ENCODE measurements around the gene CISD1.

CISD1 gene

DNA sequence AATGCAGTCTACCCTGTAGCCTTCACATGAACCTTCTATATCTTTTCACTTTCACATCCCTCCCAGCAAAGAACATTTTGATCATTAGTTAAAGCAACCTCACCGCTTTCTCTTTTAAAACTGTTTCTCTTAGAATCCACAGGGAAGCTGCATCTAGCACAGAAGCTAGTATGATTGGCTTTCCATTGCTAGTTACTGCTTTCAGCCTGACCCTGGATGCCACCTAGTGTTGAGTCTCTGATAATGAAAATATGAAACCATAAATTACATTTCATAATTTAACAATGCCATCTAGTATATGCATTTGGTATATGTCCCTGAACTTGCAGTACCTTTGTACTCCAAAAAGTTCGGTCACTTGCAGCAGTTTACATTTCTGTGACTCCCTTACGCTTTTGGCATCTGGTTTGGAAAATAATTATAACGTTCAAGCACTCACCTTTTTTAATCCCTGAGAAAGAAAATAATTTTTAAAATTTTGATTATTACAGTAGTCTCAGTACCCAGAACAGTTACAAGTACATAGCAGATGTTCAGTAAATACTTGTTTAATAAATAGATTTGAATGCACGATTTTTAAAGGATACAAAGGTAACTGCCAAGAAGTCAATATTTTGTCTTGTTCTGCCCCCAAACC lies 22.7 kb downstream of the CISD1 start:
- no peaks in the 10 kb centered on the region for H3K4me1 ChIP-seq (ENCODE audit: control extremely low read depth in 1 of 4, control insufficient read depth in 4 of 4, insufficient read depth in 4 of 4, low read length in 3 of 4)
- no peak overlapping the region for H3K27ac ChIP-seq (ENCODE audit: insufficient read depth in 1 of 2, low read depth in 1 of 2, low read length in 2 of 2, poor library complexity in 1 of 2, severe bottlenecking in 2 of 2)
- POLR2A ChIA-PET: no interaction called here
- peak; percentile 57 to 74 (median 68) for DNase-seq
- no peaks in the 10 kb centered on the region for H3K36me3 ChIP-seq (ENCODE audit: control insufficient read depth in 4 of 4, insufficient read depth in 4 of 4, low read length in 3 of 4)
- no peak overlapping the region for H3K4me3 ChIP-seq (ENCODE audit: control insufficient read depth in 1 of 7, extremely low read depth in 1 of 7, insufficient read depth in 4 of 7, low read depth in 2 of 7, low read length in 6 of 7)
- CTCF ChIA-PET: interaction anchor here (1.1 to 7.7 kb wide), 14 partner anchors 9 to 139 kb away, joined by 3 to 143 read pairs (median 6); partner anchors contain the start of gene CISD1
- no peaks in the 10 kb centered on the region for H3K9me3 ChIP-seq (ENCODE audit: control extremely low read depth in 1 of 5, control insufficient read depth in 4 of 5, insufficient read depth in 2 of 5, low read depth in 1 of 5, low read length in 4 of 5)
- WGBS (ENCODE audit: insufficient coverage): 74% methylated on average over 3 of the region's 5 CpGs
- H3K27me3 ChIP-seq (replicated peaks in 2 of 5; ENCODE audit: control insufficient read depth in 4 of 5, insufficient read depth in 5 of 5, low read length in 4 of 5): no peaks in the 10 kb centered on the region

DNA sequence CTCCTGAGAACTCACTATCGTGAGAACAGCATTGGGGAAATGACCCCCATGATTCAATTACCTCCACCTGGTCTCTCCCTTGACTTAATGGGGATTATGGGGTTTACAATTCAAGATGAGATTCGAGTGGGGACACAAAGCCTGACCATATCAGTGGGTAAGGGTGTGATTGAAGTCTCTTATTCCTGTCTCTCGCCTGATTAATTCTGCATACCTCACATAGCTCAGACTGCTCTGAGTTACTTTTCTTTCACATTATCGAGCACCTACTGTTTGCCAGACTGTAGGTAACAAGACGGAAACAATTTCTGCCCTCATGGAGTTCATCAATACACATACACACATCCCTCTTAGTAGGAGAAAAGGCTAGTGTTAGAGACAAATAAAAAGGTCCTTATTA lies 25.0 kb downstream of the CISD1 start:
- H3K27me3 ChIP-seq (replicated peaks in 2 of 5; ENCODE audit: control insufficient read depth in 4 of 5, insufficient read depth in 5 of 5, low read length in 4 of 5): no peaks in the 10 kb centered on the region
- H3K4me3 ChIP-seq (ENCODE audit: control insufficient read depth in 1 of 7, extremely low read depth in 1 of 7, insufficient read depth in 4 of 7, low read depth in 2 of 7, low read length in 6 of 7): no peak overlapping the region
- no peaks in the 10 kb centered on the region for H3K36me3 ChIP-seq (ENCODE audit: control insufficient read depth in 4 of 4, insufficient read depth in 4 of 4, low read length in 3 of 4)
- H3K9me3 ChIP-seq (ENCODE audit: control extremely low read depth in 1 of 5, control insufficient read depth in 4 of 5, insufficient read depth in 2 of 5, low read depth in 1 of 5, low read length in 4 of 5): no peaks in the 10 kb centered on the region
- H3K4me1 ChIP-seq (ENCODE audit: control extremely low read depth in 1 of 4, control insufficient read depth in 4 of 4, insufficient read depth in 4 of 4, low read length in 3 of 4): peaks cover 0 to under 1% (median 0%) of the 10 kb centered on the region in 4 experiments
- CTCF ChIA-PET: interaction anchor here (0.9 to 7.7 kb wide), 3 partner anchors 116 to 139 kb away, joined by 3 to 143 read pairs (median 3); no protein-coding TSS in a partner anchor
- no peak for DNase-seq
- no peak overlapping the region for H3K27ac ChIP-seq (ENCODE audit: insufficient read depth in 1 of 2, low read depth in 1 of 2, low read length in 2 of 2, poor library complexity in 1 of 2, severe bottlenecking in 2 of 2)
- POLR2A ChIA-PET: no interaction called here
- 60% methylated on average over 2 of the region's 5 CpGs for WGBS (ENCODE audit: insufficient coverage)

DNA sequence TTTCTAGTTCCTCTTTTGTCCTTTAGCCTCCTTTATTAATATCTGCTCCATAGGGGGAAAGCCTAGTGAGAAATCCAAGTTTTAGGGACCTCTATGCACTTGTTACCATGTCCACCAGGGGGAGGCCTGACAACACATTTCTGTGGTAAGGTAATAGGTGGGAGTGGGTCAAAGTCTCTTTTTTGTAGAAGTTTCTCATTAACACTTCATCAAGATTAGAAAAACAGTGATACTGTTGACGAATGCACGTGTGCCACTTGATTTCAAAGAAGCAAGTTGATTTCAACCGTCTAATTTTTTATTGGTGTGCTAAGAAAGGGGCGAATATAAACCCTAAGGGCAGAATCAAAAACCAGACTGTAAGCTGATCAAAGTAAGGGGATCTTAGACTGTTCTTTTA lies 30.6 kb downstream of the CISD1 start:
- H3K27ac ChIP-seq (ENCODE audit: insufficient read depth in 1 of 2, low read depth in 1 of 2, low read length in 2 of 2, poor library complexity in 1 of 2, severe bottlenecking in 2 of 2): no peak overlapping the region
- ChIA-PET POLR2A (no interaction called here), CTCF (interaction anchor here (0.7 to 4.4 kb wide), 30 partner anchors 9 to 226 kb away, joined by 3 to 27 read pairs (median 4); partner anchors contain the start of genes CISD1 and TFAM)
- no peaks in the 10 kb centered on the region for H3K9me3 ChIP-seq (ENCODE audit: control extremely low read depth in 1 of 5, control insufficient read depth in 4 of 5, insufficient read depth in 2 of 5, low read depth in 1 of 5, low read length in 4 of 5)
- H3K36me3 ChIP-seq (ENCODE audit: control insufficient read depth in 4 of 4, insufficient read depth in 4 of 4, low read length in 3 of 4): no peaks in the 10 kb centered on the region
- H3K4me1 ChIP-seq (ENCODE audit: control extremely low read depth in 1 of 4, control insufficient read depth in 4 of 4, insufficient read depth in 4 of 4, low read length in 3 of 4): peaks cover 0 to 6% (median 0%) of the 10 kb centered on the region in 4 experiments
- DNase-seq: peak; percentile 82 to 92 (median 90)
- H3K27me3 ChIP-seq (replicated peaks in 2 of 5; ENCODE audit: control insufficient read depth in 4 of 5, insufficient read depth in 5 of 5, low read length in 4 of 5): peaks cover 0 to 3% (median 0%) of the 10 kb centered on the region in 5 experiments
- 13% methylated on average over 3 of the region's 4 CpGs for WGBS (ENCODE audit: insufficient coverage)
- H3K4me3 ChIP-seq (ENCODE audit: control insufficient read depth in 1 of 7, extremely low read depth in 1 of 7, insufficient read depth in 4 of 7, low read depth in 2 of 7, low read length in 6 of 7): no peak overlapping the region

DNA sequence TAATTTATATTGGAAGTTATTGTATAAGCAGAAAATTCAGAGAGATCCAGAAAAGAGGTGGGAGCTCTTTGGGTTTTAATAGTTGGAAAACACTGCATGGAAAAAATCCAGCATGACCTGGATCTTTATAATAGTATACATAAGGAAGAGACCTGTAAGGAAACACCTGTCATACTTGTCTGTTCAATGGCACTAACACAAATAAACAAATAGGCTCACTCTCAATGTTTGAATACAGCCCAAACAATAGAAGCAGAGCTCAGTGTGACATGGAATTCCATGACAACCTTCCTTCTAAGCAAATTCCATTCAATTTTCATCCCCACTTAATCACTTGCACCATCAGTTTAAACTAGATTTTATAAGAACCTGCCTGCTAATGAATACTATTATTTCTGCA lies 31.7 kb downstream of the CISD1 start:
- POLR2A ChIA-PET: no interaction called here

DNA sequence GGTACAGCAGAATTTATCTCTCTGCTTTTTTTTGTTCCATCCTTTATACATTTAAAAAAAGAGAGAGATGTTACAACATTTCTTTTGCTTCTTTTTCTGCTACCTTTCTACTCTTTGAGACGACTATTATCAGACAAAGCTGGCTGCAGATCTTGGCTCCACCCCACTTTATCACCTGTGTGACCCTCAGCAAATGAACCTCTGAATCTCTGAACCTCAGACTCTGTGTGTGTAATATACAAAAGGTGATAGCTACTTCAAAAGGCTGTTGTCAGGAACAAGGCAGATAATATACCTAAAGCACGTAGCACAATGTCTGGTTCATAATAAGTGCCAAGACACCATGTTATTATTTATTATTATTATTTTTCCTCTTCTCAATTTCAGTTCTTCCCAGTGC lies 33.3 kb downstream of the CISD1 start:
- H3K27me3 ChIP-seq (replicated peaks in 2 of 5; ENCODE audit: control insufficient read depth in 4 of 5, insufficient read depth in 5 of 5, low read length in 4 of 5): peaks cover 0 to 3% (median 0%) of the 10 kb centered on the region in 5 experiments
- POLR2A ChIA-PET: no interaction called here
- WGBS (ENCODE audit: insufficient coverage): 80% methylated on average over 1 of the region's 2 CpGs
- no peak for DNase-seq
- CTCF ChIA-PET: interaction anchor here (0.6 to 4.4 kb wide), 5 partner anchors 11 to 293 kb away, joined by 4 to 27 read pairs (median 15); partner anchors contain the start of gene TFAM
- H3K4me3 ChIP-seq (ENCODE audit: control insufficient read depth in 1 of 7, extremely low read depth in 1 of 7, insufficient read depth in 4 of 7, low read depth in 2 of 7, low read length in 6 of 7): no peak overlapping the region
- no peaks in the 10 kb centered on the region for H3K9me3 ChIP-seq (ENCODE audit: control extremely low read depth in 1 of 5, control insufficient read depth in 4 of 5, insufficient read depth in 2 of 5, low read depth in 1 of 5, low read length in 4 of 5)
- no peaks in the 10 kb centered on the region for H3K36me3 ChIP-seq (ENCODE audit: control insufficient read depth in 4 of 4, insufficient read depth in 4 of 4, low read length in 3 of 4)
- peaks cover 0 to 6% (median 0%) of the 10 kb centered on the region in 4 experiments for H3K4me1 ChIP-seq (ENCODE audit: control extremely low read depth in 1 of 4, control insufficient read depth in 4 of 4, insufficient read depth in 4 of 4, low read length in 3 of 4)
- no peak overlapping the region for H3K27ac ChIP-seq (ENCODE audit: insufficient read depth in 1 of 2, low read depth in 1 of 2, low read length in 2 of 2, poor library complexity in 1 of 2, severe bottlenecking in 2 of 2)

More for the DNA sequence above, 31.7 kb downstream of the CISD1 start:
- H3K27me3 ChIP-seq (replicated peaks in 2 of 5; ENCODE audit: control insufficient read depth in 4 of 5, insufficient read depth in 5 of 5, low read length in 4 of 5): peaks cover 0 to 3% (median 0%) of the 10 kb centered on the region in 5 experiments
- H3K36me3 ChIP-seq (ENCODE audit: control insufficient read depth in 4 of 4, insufficient read depth in 4 of 4, low read length in 3 of 4): no peaks in the 10 kb centered on the region
- H3K4me1 ChIP-seq (ENCODE audit: control extremely low read depth in 1 of 4, control insufficient read depth in 4 of 4, insufficient read depth in 4 of 4, low read length in 3 of 4): peaks cover 0 to 6% (median 0%) of the 10 kb centered on the region in 4 experiments
- no peak overlapping the region for H3K4me3 ChIP-seq (ENCODE audit: control insufficient read depth in 1 of 7, extremely low read depth in 1 of 7, insufficient read depth in 4 of 7, low read depth in 2 of 7, low read length in 6 of 7)
- CTCF ChIA-PET: interaction anchor here (1.0 to 4.4 kb wide), 12 partner anchors 10 to 148 kb away, joined by 3 to 27 read pairs (median 5); partner anchors contain the start of gene TFAM
- DNase-seq: no peak
- no peaks in the 10 kb centered on the region for H3K9me3 ChIP-seq (ENCODE audit: control extremely low read depth in 1 of 5, control insufficient read depth in 4 of 5, insufficient read depth in 2 of 5, low read depth in 1 of 5, low read length in 4 of 5)
- H3K27ac ChIP-seq (ENCODE audit: insufficient read depth in 1 of 2, low read depth in 1 of 2, low read length in 2 of 2, poor library complexity in 1 of 2, severe bottlenecking in 2 of 2): no peak overlapping the region

DNA sequence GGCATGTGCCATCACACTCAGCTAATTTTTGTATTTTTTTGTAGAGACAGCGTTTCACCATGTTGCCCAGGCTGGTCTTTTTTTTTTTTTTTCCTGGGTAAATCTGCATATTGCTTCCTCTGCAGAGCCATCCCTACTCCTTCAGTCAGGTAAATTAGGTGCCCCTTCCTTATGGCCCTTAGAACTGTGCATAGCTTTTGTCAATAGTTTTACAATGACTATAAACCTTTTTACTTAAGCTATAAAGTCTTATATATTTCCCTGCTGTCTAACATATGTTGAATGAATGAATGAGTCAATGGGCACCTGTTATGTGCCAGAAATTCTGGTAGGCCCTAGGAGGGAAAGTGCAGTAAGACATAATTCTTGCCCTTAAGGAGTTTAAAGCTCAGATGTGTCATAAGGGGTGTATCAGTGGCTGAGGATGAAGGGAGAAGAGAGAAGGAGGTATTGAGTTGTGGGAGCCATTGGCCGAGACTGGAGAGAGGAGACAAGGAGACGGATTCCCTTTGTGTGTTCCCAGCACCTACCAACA lies 35.2 kb downstream of the CISD1 start:
- no peaks in the 10 kb centered on the region for H3K36me3 ChIP-seq (ENCODE audit: control insufficient read depth in 4 of 4, insufficient read depth in 4 of 4, low read length in 3 of 4)
- POLR2A ChIA-PET: no interaction called here
- no peak for DNase-seq
- H3K27ac ChIP-seq (ENCODE audit: insufficient read depth in 1 of 2, low read depth in 1 of 2, low read length in 2 of 2, poor library complexity in 1 of 2, severe bottlenecking in 2 of 2): no peak overlapping the region
- H3K27me3 ChIP-seq (replicated peaks in 2 of 5; ENCODE audit: control insufficient read depth in 4 of 5, insufficient read depth in 5 of 5, low read length in 4 of 5): peaks cover 0 to 3% (median 0%) of the 10 kb centered on the region in 5 experiments
- no peak overlapping the region for H3K4me3 ChIP-seq (ENCODE audit: control insufficient read depth in 1 of 7, extremely low read depth in 1 of 7, insufficient read depth in 4 of 7, low read depth in 2 of 7, low read length in 6 of 7)
- WGBS (ENCODE audit: insufficient coverage): 90% methylated on average over 1 of the region's 3 CpGs
- CTCF ChIA-PET: interaction anchor here (0.6 to 1.3 kb wide), 6 partner anchors 13 to 124 kb away, joined by 3 to 4 read pairs (median 3); no protein-coding TSS in a partner anchor
- H3K9me3 ChIP-seq (ENCODE audit: control extremely low read depth in 1 of 5, control insufficient read depth in 4 of 5, insufficient read depth in 2 of 5, low read depth in 1 of 5, low read length in 4 of 5): no peaks in the 10 kb centered on the region
- peaks cover 0 to 4% (median 0%) of the 10 kb centered on the region in 4 experiments for H3K4me1 ChIP-seq (ENCODE audit: control extremely low read depth in 1 of 4, control insufficient read depth in 4 of 4, insufficient read depth in 4 of 4, low read length in 3 of 4)

DNA sequence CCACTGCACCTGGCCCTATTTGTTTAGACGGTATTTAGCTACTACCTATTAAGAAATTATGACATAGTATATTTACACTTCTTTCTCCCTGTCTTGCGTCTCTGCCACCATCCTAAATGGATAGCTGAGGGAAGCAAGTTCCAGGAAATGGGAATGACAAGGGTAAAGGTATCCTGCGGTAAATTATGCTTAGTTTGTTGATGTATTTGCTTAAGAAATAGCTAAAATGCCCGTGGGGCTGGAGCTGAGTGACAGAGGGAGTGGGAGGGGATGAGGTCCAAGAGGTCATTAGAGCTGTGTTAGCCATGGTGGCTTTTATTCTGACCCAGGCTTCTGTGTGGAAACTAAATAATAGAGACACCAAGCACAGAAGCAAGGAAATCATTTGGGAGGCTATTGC lies 36.9 kb downstream of the CISD1 start:
- Histone ChIP-seq H3K4me3 (ENCODE audit: control insufficient read depth in 1 of 7, extremely low read depth in 1 of 7, insufficient read depth in 4 of 7, low read depth in 2 of 7, low read length in 6 of 7) (no peak overlapping the region), H3K27me3 (replicated peaks in 2 of 5; ENCODE audit: control insufficient read depth in 4 of 5, insufficient read depth in 5 of 5, low read length in 4 of 5) (peaks cover 0 to 3% (median 0%) of the 10 kb centered on the region in 5 experiments), H3K27ac (ENCODE audit: insufficient read depth in 1 of 2, low read depth in 1 of 2, low read length in 2 of 2, poor library complexity in 1 of 2, severe bottlenecking in 2 of 2) (no peak overlapping the region), H3K36me3 (ENCODE audit: control insufficient read depth in 4 of 4, insufficient read depth in 4 of 4, low read length in 3 of 4) (no peaks in the 10 kb centered on the region), H3K4me1 (ENCODE audit: control extremely low read depth in 1 of 4, control insufficient read depth in 4 of 4, insufficient read depth in 4 of 4, low read length in 3 of 4) (no peaks in the 10 kb centered on the region), H3K9me3 (ENCODE audit: control extremely low read depth in 1 of 5, control insufficient read depth in 4 of 5, insufficient read depth in 2 of 5, low read depth in 1 of 5, low read length in 4 of 5) (no peaks in the 10 kb centered on the region)
- CTCF ChIA-PET: interaction anchor here (1.0 kb wide), 1 partner anchor 14 kb away, joined by 3 read pairs; no protein-coding TSS in a partner anchor
- 36% methylated on average over 1 of the region's 4 CpGs for WGBS (ENCODE audit: insufficient coverage)
- DNase-seq: no peak
- POLR2A ChIA-PET: no interaction called here
